Measurements from ENCODE around the gene MYH9.

Gene MYH9

DNA sequence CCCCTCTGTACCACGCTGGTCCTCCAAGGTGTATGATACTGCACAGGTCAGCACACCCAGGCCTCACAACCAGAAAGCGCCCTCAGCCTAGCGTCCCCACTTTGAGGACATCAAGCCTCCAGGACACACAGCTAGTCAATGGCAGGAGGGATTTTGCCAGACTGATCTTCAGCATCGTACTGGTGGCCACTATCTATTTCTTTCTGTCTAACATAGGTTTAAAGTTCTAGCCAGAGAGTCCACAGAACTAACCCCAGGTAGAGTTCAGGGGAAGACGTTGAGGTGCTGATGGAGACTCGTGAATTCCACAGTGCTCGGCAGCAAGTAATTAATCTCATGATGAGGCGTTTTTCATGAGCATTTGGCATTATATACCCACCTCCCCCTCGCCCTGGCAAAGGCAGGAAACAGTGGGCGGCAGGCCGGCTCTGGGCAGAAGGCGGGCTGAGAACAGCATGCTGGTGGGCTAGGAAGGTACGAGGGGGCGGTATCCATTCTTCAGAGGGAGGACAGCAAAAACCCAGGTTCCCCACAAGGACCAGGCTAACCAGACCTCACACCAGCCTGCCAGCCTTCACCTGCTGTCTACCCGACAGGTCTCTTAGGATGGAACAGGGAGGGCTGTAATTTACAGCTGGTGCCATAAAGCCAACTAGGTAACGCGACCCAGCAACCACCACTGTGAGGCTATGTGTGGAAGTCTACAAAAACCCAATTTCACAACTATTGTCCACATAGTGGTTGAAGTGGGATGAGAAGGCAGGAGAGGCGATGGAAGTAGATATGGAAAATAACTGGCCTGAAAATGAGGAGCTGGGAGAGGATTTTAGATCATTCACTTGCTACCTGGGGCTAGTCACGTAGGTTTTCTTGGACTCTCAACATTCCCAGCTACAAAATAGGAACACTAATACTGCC lies 18.5 kb downstream of the MYH9 start:
- in situ Hi-C loops (cut with MboI; ENCODE audit: low sequenced_read_pairs) = no loop called here

DNA sequence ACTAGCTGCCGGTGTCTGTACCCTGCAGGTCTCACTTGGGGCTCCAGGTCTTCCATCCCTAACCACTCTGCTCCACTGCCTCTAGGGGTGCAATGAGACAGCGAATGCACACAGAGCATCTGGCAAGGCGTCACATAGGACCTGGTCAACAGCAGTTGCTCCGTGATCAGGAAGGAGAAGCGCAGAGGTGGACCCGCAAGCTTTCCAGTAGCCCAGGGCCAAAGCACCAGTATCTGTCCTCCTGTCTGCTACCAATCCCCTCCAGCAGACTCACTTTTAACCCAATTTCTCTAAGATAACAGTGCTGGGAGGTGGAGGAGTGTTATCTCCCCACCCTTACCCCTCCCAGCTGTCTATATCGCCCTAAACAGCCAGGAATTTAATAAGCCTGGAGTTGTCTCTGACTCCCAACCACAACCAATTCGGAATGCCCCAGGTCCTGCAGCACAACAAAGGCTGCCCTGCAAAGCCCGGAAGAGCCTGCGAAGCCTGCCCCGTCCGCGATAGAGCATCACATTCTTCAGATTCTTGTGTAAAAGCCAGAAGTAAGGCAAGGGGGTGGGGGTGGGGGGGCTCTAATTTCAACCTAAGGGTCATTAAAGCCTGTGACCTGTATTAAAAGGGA lies 19.3 kb downstream of the MYH9 start:
- in situ Hi-C loops (cut with MboI; ENCODE audit: low sequenced_read_pairs) = no loop called here

DNA sequence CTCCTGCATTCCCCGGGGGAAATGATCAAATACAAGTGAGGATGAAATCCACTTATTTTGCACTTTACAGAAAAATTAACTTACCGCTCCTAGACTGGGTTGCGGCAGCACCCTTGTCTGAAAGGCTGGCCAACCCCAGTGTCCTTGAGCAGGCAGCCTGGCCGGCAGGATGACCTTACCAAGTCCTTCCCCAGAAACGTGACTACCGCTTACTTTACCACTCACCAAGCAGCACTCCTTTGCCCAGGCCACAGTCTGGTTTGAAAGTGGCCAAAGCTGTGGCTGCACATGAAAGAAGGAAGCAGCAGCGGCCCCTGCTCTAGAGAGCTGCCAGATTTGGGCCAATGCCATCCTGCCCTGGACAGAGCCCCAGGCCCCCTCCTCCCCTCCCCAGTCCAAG lies 20.3 kb downstream of the MYH9 start:
- in situ Hi-C loops (cut with MboI; ENCODE audit: low sequenced_read_pairs) = no loop called here

DNA sequence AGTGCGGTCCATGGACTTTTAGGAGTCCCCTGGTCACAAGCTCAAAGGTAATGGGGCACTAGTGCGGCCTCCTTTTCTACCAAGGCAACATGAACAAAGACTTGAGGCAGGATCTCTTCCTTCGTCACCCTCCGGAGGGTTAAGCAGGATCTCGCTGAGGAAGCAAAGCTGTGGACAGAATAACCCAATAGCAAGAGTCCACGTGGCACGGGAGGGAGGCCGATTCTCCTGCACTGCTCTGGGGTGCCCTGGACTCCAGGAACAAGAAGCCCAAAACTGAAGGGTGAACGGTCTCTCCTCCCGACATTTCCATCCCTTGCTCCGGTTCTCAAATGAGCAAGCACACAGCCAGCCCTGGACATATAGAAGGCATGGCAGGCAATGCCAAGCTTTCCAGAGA lies 20.7 kb downstream of the MYH9 start:
- in situ Hi-C loops (cut with MboI; ENCODE audit: low sequenced_read_pairs) = no loop called here

DNA sequence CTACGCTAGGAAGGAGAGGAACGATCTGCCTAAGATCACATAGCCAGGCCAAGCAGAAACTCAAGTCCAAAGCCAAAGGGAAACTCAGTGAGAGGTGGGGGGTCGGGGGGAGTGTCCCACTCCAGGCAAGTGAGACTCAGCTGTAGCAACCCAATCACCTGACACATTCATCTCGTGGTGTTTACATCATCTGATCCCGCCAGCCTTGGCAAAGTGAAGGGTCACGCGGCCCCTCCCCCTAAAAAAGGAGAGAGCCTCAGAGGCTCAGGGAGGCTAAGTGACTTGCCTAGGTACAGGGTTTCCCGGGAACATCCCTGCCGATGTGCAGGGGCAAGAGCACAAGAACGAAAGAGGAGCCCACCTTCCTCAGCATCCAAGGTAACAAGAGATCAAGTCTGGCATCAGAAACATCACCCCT lies 21.5 kb downstream of the MYH9 start:
- in situ Hi-C loops (cut with MboI; ENCODE audit: low sequenced_read_pairs) = no loop called here

DNA sequence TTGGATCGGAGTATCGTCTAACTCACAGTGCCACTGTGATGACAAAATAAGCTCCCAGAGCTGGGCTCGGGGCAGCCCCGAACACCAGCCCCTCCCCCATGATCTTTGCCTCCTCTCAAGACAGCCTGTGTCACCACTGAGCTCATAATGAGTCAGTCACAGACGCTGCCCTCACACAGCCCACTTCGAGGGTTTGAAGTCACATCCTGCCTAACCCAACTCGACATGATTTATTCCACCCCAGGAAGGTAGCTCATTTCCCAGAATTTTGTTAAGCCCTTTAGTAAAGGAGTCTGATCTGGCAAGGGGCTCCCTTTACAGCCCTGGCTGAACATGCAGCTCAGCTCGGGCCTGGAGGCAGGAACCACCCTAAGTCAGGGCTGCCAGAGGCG lies 22.8 kb downstream of the MYH9 start:
- in situ Hi-C loops (cut with MboI; ENCODE audit: low sequenced_read_pairs) = no loop called here

DNA sequence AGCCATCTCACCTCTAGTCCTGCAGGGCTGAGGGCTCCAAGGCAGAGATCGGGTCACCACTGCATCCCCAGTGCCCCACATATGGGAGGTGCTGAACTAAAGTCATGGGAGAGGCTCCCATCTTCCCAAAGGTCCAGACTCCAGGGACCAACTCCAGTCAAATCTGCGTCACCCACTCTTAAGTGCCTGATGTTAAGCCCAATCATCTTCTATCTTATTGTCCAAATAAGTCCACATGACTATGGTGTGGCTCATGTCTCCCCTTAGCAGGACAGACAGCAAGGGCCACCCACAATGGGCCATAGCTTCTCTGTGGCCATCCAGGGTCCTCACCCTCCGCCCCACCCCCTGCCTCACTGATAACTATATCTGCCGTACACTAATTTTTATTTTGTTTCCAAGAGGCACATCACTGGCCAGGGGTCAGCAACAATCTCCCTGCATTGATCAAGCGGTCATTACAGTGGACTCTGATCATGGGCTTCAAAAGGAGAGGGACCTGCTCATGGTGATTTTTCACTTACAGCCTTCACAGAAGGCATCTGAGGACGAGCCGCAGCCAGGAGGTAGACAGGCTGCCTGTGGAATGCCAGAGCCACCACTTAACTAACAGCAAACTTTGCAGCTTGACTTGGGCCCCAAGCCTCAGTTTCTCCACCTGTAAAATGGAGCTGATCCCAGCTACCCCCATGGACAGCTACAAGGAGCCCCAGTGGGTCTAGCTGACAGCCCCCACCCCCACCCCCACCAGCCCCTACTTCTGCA lies 23.3 kb downstream of the MYH9 start:
- in situ Hi-C loops (cut with MboI; ENCODE audit: low sequenced_read_pairs) = no loop called here

DNA sequence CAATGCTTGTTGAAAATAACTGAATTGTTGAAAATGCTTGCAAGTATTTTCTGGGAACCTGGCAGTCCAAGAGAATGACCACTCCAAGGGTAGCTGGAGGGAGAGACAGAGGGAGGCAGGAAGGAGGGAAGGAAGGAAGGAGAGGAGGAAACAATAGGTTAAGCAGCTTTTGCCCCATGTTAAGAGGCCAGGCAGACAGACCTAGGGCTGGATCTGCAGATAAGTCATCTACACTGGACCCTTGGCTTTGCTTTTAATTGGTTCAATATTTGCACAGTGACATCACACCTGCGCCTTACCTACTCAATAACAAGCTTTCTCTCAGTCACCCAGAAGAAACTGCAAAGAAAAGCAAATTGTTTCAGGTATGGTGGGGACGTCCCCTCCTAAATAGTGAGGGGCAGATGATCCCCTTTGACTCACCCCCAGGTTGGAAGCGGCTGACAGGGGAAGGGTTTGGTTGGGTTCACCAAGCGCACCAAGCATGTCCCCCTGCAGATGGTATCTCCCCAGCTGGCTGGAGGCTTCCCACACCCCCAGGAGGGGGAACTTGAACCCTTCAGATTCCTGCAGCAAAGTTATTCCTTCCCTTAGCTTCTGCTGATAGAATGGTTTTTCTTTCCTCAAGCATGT lies 24.3 kb downstream of the MYH9 start:
- in situ Hi-C loops (cut with MboI; ENCODE audit: low sequenced_read_pairs) = no loop called here

DNA sequence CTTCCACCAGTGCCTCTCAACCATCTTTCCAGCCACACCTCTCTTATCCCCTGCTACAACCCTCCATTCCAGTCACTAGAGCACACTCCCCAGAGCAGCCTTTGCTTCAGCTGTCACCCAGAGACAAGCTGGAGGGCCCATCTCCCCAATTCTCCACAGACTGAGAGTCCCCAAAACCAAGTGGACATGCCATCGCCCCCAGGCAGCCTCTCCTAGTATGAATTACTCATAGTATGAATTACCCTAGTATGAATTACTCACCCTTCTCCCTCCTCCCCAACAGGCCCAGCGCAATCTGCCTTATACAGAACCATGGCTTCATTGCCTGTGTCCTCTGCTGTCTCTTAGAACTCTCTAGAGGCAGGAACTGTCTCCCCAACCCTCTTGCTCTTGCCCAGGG lies 24.8 kb downstream of the MYH9 start:
- in situ Hi-C loops (cut with MboI; ENCODE audit: low sequenced_read_pairs) = no loop called here

DNA sequence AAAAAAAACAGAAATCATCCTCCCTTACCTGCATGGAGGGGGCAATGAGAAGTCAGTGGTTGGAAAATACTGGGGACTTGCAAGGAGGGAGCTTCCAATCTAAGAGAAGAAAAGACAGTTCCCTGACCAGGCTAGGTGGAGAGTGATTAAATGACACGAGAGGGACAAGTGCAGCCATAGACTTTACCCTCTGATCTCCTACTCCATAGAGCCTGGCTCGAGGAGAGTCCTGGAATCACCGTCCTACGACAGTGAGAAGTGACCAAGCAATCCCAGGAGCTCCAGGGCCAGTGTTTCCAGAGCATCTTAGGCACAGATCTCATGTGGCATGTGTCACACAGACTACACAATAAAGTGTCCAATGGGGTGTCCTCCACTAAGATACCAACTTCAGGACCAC lies 25.7 kb downstream of the MYH9 start:
- in situ Hi-C loops (cut with MboI; ENCODE audit: low sequenced_read_pairs) = no loop called here

DNA sequence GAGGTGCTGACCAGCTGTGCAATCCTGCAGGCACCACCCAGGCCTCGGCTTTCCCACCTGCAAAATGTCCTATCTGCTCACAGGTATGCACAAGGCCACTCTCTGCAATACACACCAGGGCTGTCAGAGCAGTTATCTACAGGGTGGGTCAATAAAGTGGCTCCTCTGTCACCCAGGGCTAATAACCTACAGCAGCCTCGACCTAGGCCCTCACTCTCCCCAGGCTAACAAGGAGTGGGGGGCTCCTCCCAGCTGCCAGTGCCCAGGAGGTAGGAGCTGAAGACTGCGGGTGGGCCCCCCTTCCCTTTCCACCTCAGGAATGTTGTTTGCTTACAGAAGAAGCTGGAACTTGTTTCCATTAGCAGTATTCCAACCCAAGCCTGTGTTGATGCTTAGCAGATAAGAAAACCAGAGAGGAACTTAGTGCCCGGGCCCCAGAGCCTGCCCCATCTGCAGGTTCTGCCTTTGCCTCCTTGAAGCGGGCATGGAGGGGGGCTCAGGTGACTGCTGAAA lies 26.8 kb downstream of the MYH9 start:
- in situ Hi-C loops (cut with MboI; ENCODE audit: low sequenced_read_pairs) = no loop called here

DNA sequence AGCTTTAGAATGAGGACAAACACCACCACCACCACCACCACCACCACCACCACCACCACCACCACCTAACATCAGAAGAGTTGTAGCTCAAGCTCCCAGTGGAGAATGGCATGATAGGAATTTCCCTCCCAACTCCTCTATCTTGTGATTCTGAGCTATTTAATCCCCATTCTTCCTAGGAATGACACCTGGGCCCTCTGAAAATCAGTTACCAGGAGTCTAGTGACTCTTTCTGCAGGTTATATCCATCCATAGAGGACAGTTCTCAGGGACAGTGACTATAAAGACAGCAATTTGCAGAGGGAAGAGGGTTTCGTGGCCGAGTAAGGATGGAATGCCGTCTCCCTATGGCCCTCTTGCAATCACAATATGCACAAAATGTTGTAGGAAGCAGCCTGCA lies 27.8 kb downstream of the MYH9 start:
- in situ Hi-C loops (cut with MboI; ENCODE audit: low sequenced_read_pairs) = no loop called here

DNA sequence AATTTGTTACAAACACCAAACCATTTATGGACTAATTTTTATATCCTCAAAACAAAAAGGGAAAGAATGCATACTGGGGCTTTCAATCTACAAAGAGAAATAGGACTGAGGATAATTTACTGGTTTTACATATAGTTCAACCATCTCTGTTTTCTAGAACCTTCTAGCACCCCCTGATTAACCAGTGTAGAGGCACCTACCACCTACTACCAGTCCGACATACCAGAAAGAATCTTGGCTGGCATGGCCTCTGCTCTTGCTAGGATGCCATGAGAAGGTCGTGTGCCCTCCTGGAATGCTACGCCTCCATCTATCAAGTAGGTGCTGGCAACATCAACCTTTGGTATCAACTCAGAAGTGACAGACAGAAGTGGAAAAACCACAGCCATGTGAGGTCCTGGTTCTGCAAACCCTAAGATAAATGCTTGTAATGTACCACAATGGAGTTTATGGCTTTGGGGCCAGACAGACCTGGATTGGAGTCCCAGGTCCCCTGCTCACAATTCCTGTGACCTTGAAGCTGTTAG lies 28.2 kb downstream of the MYH9 start:
- in situ Hi-C loops (cut with MboI; ENCODE audit: low sequenced_read_pairs) = no loop called here

DNA sequence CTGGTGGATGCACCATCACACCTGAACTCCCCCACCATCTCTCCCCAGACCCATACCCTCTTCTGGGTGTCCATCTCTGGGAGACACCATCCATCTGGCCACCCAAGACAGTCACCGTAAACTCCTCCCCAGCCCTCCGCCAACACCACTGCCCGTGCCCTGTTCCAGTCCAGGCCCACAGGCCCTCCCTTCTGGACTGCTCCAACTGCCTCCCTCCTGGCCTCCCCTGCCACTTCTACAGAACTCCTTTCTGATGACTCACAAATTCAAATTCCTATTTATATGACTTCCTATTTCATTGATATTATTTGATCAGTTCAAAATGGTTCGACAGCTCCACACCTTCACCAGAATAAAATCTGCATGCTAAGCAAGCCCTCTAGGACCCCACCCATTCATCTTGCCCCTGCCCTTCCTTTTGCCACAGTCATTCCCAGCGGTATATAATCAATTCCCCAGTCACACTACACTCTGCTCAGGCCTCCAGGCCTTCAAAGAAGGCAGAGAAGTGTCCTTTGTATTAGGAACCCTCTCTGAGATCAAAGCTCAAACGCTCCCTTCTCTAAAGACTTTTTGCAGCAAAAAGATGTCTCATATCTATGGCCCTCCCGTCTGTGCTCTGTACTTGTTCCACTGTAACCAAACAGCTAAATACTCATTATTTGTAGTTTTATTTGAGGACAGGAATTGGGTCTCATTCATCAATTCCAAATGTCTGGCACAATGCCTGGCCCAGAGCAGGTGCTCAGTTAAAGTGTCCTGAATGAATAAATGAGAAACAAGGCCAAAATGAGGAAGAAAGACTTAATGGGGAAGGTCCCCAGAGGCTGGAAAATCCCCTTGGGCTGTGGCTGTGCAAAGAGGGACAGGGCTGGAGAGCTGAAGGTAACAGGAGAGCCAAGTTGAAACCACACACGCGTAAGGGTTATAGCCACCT lies 29.0 kb downstream of the MYH9 start:
- in situ Hi-C loops (cut with MboI; ENCODE audit: low sequenced_read_pairs) = no loop called here

DNA sequence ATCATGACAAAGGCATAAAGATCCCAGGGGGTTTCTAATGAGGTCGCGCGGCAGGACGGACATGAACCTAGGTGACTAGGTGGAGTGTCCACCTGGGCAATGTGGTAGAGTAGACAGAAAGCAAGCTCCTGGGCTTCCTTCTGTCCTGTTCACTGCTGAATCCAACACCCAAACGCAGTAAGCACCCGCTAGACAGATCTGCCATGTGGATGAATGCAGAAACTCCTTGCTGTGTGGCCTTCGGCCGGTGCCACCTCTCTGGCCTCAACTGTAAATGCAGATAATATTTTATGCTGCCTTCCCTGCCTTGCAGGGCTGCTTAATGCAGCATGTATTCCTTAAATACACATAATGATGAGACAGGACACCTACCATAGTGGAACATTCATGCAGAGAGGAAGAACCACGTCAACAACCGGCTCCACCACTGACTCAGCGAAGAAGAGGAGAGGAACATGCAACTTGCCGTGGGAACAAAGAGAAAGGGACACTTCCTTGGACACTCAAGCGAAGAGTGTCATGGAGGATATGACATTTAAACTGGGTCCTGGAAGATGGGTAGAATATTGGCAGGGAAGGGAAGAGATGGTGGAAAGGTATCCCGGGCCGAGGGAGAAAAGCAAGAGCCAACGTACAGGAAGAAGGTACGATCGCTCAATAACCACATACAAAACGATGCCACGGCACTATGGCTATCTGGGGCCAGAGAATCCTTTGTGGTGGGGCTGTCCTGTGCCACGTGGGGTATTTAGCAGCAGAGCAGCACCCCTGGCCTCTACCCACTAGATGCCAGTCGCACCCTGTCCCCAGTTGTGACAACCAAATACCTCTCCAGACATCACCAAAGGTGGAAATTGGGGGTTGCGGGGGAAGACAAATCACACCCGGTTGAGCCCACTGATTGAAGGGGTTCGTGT lies 30.8 kb downstream of the MYH9 start:
- in situ Hi-C loops (cut with MboI; ENCODE audit: low sequenced_read_pairs) = no loop called here

DNA sequence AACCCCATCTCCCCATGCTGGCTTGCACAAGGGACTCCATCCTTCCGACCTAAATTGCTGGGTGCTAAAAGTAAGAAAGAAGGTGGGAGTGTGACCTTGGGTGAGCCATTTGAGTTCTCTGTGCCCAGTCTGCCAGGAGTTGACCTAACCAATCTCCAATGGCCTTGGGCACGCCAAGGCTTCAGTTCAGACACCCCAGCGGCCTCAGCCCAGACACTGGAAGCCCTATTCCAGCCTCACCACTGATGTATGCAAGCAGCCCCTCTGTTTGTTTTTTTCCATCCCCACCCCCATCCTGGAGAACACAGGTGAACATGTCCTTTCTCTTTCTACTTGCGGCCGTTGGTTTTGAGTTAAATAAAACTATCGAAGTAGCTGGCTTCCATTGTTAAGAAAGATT lies 31.9 kb downstream of the MYH9 start:
- in situ Hi-C loops (cut with MboI; ENCODE audit: low sequenced_read_pairs) = no loop called here

DNA sequence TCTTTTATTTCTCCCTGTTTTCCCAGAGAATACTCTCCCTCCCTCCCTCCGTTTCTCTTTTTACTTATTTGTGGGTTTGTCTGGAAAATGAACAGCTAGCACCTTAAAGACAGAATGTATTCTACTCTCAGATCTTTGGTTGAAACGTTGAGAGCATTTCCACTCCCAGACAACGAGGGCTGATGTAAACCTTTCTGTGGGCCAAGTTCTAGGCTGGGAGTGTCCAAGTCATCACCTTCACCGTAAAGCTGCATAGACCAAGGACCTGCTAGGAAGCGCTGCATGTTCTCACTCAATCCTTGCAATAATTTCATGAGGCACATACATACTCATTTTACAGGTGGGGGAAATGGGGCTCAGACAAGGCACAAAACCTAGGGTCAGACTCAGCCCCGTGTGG lies 32.4 kb downstream of the MYH9 start:
- in situ Hi-C loops (cut with MboI; ENCODE audit: low sequenced_read_pairs) = no loop called here

DNA sequence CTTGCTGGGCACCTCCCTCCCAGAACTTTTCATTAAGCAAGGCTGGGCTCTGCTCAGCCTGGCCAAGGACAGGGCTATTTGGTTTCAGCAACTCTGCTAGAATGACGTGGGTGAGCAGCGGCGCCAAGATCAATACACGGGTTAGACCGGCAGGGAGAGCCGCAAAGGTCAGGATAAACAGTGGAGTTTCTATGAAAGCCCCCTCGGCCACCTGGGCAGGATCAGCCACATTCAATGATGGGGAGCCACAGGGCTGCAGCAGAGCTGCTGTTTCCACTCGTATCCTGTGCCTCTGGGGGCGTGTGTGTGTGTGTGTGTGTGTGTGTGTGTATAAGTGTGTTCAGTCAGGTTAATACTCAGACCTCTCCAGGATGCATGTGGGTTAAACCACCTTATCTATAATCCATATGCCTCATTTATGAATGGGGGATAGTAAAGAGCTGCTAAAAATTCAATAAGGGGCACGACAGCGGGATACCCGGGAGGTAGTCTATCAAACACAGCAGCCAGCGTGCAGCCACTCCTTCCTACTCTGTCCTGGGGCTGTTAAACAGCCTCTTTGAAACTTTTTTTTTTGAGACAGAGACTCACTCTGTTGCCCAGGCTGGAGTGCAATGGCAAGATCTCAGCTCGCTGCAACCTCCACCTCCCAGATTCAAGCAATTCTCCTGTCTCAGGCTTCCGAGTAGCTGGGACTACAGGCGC lies 34.8 kb downstream of the MYH9 start:
- in situ Hi-C loops (cut with MboI; ENCODE audit: low sequenced_read_pairs) = no loop called here
